NCI-H1694 (cell line): ENCODE measurements around the gene EMILIN2.

ENCODE experiments used
- DNase-seq: peaks from one replicate; lab custom pipeline; 2025; lab: John Stamatoyannopoulos, UW

EMILIN2 gene

DNA sequence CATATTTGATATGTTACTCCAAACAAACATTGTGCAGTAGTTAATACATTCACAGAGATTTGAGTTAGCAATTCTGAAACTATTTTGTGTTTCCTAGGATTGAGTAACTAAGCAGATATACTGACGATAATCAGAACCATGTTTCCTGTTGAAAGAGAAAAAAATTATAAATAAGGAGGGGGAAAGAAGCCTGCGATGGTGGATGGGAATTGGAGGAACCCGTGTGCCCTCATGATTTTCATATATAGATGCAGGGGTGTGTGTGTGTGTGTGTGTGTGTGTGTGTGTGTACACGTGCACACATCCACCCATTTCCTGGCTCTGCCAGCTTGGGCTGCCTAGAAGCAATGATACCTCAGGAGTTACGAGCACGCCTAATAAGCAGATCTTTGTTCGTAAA, 109.2 kb downstream of the EMILIN2 start:
- no peak for DNase-seq

DNA sequence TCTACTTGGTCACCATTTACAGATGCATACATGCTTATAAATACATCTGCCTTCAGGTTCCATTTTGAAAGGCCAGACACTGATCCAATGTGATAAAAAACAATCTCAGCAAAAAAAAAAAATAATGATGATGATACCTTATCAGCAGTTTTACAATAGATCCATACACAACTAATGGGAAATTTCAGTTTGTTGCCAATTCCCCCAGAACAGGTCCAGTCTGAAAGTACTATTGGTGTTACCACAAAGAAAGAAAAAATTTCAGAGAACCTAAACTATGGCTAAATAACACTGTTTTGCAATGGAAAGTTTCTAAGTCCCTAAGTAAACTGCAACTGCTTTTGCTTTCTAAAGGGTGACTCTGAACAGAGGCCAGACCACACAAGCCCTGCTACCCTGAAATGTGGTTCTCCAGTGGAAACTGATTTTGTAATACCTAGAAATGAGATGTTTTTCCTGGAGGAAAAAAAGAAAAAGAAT, 112.1 kb downstream of the EMILIN2 start:
- no peak for DNase-seq

DNA sequence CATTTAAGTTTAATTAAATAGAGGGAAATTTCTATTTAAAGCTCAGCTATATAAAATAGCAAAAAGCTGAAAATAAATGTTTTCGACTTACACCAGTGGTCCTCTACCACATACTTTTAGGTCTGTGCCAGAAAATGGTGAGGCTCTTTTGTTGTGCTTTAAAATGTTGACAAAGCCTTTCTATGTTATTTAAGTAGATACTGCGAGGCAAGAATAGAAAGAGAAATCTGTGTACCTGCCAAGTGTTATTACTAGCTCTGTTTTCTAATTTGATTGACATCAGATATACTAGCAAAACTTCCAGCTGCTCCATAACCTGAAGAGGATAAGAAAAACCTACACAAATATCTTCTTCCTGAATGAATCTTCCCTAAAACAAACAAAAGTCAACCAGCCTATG, 112.5 kb downstream of the EMILIN2 start:
- no peak for DNase-seq

DNA sequence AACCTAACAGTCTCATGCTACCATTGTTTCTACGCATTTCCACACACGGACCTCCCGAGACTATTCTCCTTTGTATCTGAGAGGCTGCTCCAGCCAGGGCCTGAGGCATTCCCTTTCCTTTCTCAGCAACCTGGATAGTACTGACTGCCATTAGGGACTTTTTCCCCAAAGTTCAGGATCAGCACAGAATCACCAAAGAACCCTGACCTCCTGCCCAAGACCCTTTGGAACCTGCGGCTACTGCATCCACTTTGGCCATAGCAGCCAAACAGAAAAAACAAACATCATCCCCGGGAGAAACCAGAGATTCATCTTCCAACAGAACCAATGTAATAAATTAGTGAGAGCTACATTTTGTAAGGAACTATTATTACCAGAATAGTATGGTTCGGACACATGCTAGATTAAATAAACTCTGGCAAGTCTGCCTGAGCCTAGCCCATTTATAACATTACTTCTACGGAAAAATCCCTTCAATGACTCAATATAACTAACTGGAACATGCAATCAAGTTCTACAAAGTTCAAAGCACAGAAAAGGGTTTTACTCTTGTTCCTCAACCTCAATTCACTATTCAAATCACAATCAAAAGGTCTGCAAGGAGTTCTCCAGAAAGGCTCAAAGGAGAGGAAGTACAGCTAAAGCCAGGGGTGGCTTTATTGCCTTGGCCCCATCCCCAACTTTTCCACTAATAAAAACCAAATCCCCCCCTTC, 114.3 kb downstream of the EMILIN2 start:
- no peak for DNase-seq

DNA sequence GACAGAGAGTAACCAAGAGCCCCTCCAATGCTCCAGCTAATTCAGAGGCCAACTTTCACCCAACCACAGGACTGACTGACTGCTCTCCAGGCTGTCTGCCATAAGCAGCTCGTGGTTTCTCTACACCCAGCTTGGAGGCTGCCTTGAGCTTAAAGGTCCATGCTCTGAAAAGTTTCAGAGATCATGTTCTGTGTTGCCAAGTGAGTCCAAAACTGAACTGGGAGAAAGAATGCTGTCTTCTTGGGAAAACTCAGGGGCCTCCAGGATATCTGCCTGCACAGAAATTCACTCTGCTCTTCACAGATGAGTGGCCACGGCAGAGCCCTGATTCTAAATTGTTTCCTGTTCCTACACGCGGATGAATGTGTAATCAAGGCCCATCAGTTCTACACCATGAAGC, 115.0 kb downstream of the EMILIN2 start:
- no peak for DNase-seq

DNA sequence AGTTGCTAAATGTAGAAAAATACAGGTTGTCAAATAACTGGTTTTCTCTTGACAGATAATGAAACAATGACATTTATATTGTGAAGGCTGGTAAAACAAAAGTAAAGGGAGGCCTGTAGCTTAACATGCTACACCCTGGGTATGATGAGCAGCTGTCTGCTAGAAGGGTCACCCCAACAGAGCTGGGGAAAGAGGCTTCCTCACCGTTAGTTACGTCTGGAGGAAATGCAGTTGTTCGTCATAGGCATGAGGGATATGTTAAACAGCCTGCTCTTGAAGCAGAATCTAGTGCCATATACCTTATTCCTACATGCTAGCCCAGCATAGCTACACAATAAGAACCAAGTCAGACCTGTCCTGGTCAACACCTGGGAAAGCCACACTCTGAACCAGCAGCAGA, 116.2 kb downstream of the EMILIN2 start:
- DNase-seq: no peak

DNA sequence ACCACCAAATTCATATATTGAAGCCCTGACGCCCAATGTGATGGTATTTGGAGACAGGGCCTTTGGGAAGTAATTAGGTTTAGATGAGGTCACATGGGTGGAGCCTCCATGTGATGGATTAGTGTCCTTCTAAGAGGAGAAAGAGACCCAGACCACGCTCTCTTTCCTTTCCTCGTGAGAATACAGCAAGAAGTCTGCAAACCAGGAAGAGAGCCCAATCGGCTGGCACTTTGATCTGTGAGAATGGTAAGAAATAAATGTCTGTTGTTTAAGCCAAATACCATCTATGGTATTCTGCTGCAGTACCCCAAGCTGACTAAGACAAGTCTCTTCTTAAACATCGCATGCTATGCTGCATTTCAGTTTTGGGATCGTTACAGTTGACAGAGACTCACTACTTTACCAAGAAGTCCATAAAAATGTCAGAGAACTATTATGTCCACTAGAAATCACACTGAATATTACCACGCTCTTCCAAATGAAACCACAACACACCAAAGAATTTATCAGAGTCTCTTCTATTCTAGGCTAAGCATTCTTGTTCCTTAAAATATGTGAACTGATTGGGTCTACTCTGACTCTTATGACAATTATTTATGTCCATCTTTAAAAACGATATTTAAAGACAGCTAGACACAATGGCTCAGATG, 117.7 kb downstream of the EMILIN2 start:
- no peak for DNase-seq
